Tibial artery (tissue), 4 donors: ENCODE measurements around the gene NDUFB3.

ENCODE experiments used
- DNase-seq, 2 donors: peaks; one replicate each; pipeline ENCODE4 v3.0.0-alpha.2; 2019
- H3K27ac ChIP-seq, 2 donors: fragments of 200-600 bp; sonication (generic) in 1 of 2; 1 replicate in 1 of 2; 2 replicates in 1 of 2; pipeline ENCODE4 v1.5.1; 2018 to 2019; ENCODE audit warnings: mild to moderate bottlenecking in 1 of 2
- H3K27me3 ChIP-seq, 2 donors: fragments of 200-600 bp; sonication (generic) in 1 of 2; one replicate each; pipeline versions ENCODE4 v1.5.1 to v1.6.0; 2016 to 2019
- H3K36me3 ChIP-seq, 3 donors: fragments of 200-600 bp; sonication (generic) in 2 of 3; one replicate each; pipeline ENCODE4 v1.5.1; 2016 to 2019; ENCODE audit warnings: mild to moderate bottlenecking in 2 of 3
- H3K4me1 ChIP-seq, 4 donors: fragments of 200-600 bp; sonication (generic) in 2 of 4; 1 replicate in 3 of 4; 2 replicates in 1 of 4; pipeline ENCODE4 v1.5.1; 2016 to 2019
- H3K4me3 ChIP-seq, 2 donors: fragments of 200-600 bp; sonication (generic) in 1 of 2; 1 replicate in 1 of 2; 2 replicates in 1 of 2; pipeline ENCODE4 v1.5.1; 2018 to 2019; ENCODE audit warnings: mild to moderate bottlenecking in 2 of 2
- H3K9me3 ChIP-seq, 3 donors: fragments of 200-600 bp; sonication (generic) in 1 of 3; one replicate each; pipeline ENCODE4 v1.5.1; 2016 to 2019
- intact Hi-C: fragments of 100-400 bp; cut with DNase I; formaldehyde crosslinking; loops from one replicate; pipeline ENCODE4 v1.15.0; 2023; ENCODE audit warnings: low total_unique reads
- TF ChIP-seq, protein P1 (sequence below), 2 experiments: fragments of 200-600 bp in 1 of 2; fragments of 450-650 bp in 1 of 2; IDR thresholded peaks; one replicate each; pipeline ENCODE4 v1.5.1; 2017 to 2019; ENCODE audit warnings: antibody characterized with exemption in 2 of 2, mild to moderate bottlenecking in 1 of 2, moderate library complexity in 1 of 2

NDUFB3 gene

GRCh38 chr2:201074996-201075395, 3.2 kb downstream of the NDUFB3 start:
- Histone ChIP-seq H3K27me3 (no peaks in the 10 kb centered on the region), H3K27ac (no peak overlapping the region), H3K4me3 (no peak overlapping the region), H3K9me3 (no peaks in the 10 kb centered on the region), H3K4me1 (peaks cover 0 to 23% (median 12%) of the 10 kb centered on the region in 4 donors), H3K36me3 (peaks cover 11 to 12% (median 11%) of the 10 kb centered on the region in 3 donors)
- intact Hi-C loops: loop anchor here (5.0 to 10.0 kb wide), 3 partner anchors 110 to 263 kb away; partner anchors contain the start of genes BZW1 and ORC2
- DNase-seq: no peak
- TF ChIP-seq, protein P1, sequence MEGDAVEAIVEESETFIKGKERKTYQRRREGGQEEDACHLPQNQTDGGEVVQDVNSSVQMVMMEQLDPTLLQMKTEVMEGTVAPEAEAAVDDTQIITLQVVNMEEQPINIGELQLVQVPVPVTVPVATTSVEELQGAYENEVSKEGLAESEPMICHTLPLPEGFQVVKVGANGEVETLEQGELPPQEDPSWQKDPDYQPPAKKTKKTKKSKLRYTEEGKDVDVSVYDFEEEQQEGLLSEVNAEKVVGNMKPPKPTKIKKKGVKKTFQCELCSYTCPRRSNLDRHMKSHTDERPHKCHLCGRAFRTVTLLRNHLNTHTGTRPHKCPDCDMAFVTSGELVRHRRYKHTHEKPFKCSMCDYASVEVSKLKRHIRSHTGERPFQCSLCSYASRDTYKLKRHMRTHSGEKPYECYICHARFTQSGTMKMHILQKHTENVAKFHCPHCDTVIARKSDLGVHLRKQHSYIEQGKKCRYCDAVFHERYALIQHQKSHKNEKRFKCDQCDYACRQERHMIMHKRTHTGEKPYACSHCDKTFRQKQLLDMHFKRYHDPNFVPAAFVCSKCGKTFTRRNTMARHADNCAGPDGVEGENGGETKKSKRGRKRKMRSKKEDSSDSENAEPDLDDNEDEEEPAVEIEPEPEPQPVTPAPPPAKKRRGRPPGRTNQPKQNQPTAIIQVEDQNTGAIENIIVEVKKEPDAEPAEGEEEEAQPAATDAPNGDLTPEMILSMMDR (IDR thresholded peaks at IDR 0.05): no peak

DNA sequence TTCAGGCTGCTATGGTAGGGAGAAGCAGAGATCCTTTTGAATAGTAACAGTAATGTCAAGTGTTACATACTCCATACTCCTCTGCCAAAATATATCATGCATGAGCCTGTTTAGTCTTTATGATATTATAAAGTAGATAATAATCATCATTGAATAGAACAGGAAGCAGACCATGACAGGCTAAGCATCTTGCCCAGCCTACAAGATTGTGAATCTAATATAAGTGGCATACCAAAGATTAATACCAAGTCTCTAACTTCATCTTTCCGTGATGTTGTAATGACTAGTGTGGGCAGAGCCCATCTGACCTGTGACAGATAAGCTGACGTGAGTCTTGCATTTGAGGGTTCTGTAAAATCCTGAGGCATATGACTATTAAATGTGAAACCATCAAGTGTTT, 13.1 kb downstream of the NDUFB3 start:
- H3K36me3 ChIP-seq: peaks cover 42 to 72% (median 53%) of the 10 kb centered on the region in 3 donors
- H3K9me3 ChIP-seq: no peaks in the 10 kb centered on the region
- no peak overlapping the region for H3K27ac ChIP-seq
- intact Hi-C loops: no loop called here
- TF ChIP-seq, protein P1 (IDR thresholded peaks at IDR 0.05): no peak
- no peaks in the 10 kb centered on the region for H3K4me1 ChIP-seq
- H3K27me3 ChIP-seq: no peaks in the 10 kb centered on the region
- DNase-seq: no peak
- no peak overlapping the region for H3K4me3 ChIP-seq

DNA sequence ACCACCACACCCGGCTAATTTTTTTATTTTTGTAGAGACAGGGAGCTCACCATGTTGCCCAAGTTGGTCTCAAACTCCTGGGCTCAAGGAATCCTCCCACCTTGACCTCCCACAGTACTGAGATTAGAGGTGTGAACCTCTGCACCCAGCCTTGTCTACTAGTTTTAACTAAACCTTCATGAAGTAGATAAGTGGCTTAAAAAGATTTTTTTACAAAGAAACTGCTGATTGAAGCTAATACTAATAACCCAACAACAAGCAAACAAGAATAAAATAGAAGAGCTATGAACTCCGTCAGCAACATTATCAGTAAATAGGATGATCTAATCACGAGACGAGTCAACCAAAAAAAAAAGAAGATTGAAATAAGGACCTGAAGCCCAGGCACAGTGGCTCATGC, 18.8 kb downstream of the NDUFB3 start:
- Histone ChIP-seq H3K36me3 (peaks cover 6 to 40% (median 25%) of the 10 kb centered on the region in 3 donors), H3K9me3 (no peaks in the 10 kb centered on the region), H3K4me3 (no peak overlapping the region), H3K27me3 (no peaks in the 10 kb centered on the region), H3K27ac (no peak overlapping the region), H3K4me1 (no peaks in the 10 kb centered on the region)
- TF ChIP-seq, protein P1 (IDR thresholded peaks at IDR 0.05): no peak
- intact Hi-C loops: no loop called here
- no peak for DNase-seq

GRCh38 chr2:201093573-201093972, 21.8 kb downstream of the NDUFB3 start:
- TF ChIP-seq, protein P1 (IDR thresholded peaks at IDR 0.05): no peak
- Histone ChIP-seq H3K4me1 (no peaks in the 10 kb centered on the region), H3K4me3 (no peak overlapping the region), H3K36me3 (peaks cover 0 to 14% (median 0%) of the 10 kb centered on the region in 3 donors), H3K27me3 (no peaks in the 10 kb centered on the region), H3K27ac (no peak overlapping the region), H3K9me3 (no peaks in the 10 kb centered on the region)
- no peak for DNase-seq
- intact Hi-C loops: no loop called here

GRCh38 chr2:201100497-201100896, 28.7 kb downstream of the NDUFB3 start:
- Histone ChIP-seq H3K4me1 (no peaks in the 10 kb centered on the region), H3K27ac (no peak overlapping the region), H3K4me3 (no peak overlapping the region), H3K9me3 (no peaks in the 10 kb centered on the region), H3K36me3 (no peaks in the 10 kb centered on the region), H3K27me3 (no peaks in the 10 kb centered on the region)
- intact Hi-C loops: no loop called here
- TF ChIP-seq, protein P1 (IDR thresholded peaks at IDR 0.05): no peak
- DNase-seq: no peak

DNA sequence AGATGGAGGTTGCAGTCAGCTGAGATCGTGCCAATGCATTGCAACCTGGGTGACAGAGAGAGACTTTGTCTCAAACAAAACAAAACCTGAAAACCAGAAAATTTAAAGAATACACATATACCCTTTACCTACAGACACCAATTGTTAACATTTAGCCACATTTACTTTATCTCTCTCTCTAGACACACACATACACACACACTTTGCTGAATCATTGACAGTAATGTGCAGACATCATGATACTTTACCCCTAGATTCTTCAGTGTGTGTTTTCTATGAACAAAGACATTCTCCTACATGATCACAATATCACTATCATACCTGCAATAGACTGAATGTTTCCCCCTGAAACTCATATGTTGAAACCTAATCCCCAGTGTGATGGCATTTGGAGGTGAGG, 34.0 kb downstream of the NDUFB3 start:
- TF ChIP-seq, protein P1 (IDR thresholded peaks at IDR 0.05): no peak
- intact Hi-C loops: no loop called here
- no peaks in the 10 kb centered on the region for H3K27me3 ChIP-seq
- H3K9me3 ChIP-seq: no peaks in the 10 kb centered on the region
- no peaks in the 10 kb centered on the region for H3K36me3 ChIP-seq
- DNase-seq: no peak
- H3K4me1 ChIP-seq: no peaks in the 10 kb centered on the region
- no peak overlapping the region for H3K27ac ChIP-seq
- H3K4me3 ChIP-seq: no peak overlapping the region
